Activated naive CD4-positive, alpha-beta T cell treated with anti-CD3 and anti-CD28 coated beads for 36 hours (primary cell): Measurements from ENCODE around the gene SPEN. TPM values are rescaled to one million over a fixed set of nuclear protein-coding genes. Genes with fewer than 3 reads are reported as not detected.
"Not testable (repeated sequence)": the region's sequence is repeated elsewhere in the genome, so short reads cannot be mapped to it uniquely, and the experiment has no call there.

Experiments used
- CTCF ChIA-PET: fragments of 350-600 bp; sonication (Branson Sonifier 250); formaldehyde crosslinking; loops from one replicate; lab custom pipeline; 2021; ENCODE audit warnings: antibody characterized with exemption; lab: Charles Lee
- DNase-seq: peaks from one replicate; pipeline ENCODE4 v3.0.0-alpha.2; 2020
- H3K27ac Mint-ChIP-seq: one replicate; pipeline ENCODE4 v1.8.0; 2021; ENCODE audit warnings: mild to moderate bottlenecking, mixed read lengths
- H3K27me3 Mint-ChIP-seq: one replicate; pipeline ENCODE4 v1.8.0; 2021; ENCODE audit warnings: low read depth, mixed read lengths
- H3K36me3 Mint-ChIP-seq: one replicate; pipeline ENCODE4 v1.8.0; 2021; ENCODE audit warnings: low read depth, mixed read lengths
- H3K4me1 Mint-ChIP-seq: one replicate; pipeline ENCODE4 v1.8.0; 2021; ENCODE audit warnings: low read depth, mixed read lengths
- H3K4me3 Mint-ChIP-seq: one replicate; pipeline ENCODE4 v1.8.0; 2021; ENCODE audit warnings: mild to moderate bottlenecking, moderate library complexity, mixed read lengths
- H3K9me3 Mint-ChIP-seq: one replicate; pipeline ENCODE4 v1.8.0; 2021; ENCODE audit warnings: mixed read lengths
- intact Hi-C: fragments of 100-400 bp; cut with micrococcal nuclease; formaldehyde crosslinking; loops from one replicate; pipeline ENCODE4 v1.15.1; 2023
- total RNA-seq, 2 experiments: library from RNA; stranded (reverse); gene quantifications; one replicate each; pipeline ENCODE4 v1.2.3, GENCODE V29; 2021

SPEN gene
- total RNA-seq, 2 experiments from 2014 or later, result 30.7 to 33.7 TPM

- DNase-seq, result peak; percentile 49
- no peaks in the 10 kb centered on the region for H3K27me3 Mint-ChIP-seq
Measured at GRCh38 chr1:15835205-15835740, 12.2 kb upstream of the SPEN start.

GRCh38 chr1:15835741-15836510, 11.6 kb upstream of the SPEN start:
- intact Hi-C loops, result loop anchor here (1.0 to 10.0 kb wide), 11 partner anchors 11 to 1069 kb away; partner anchors contain the start of genes CPLANE2, DDI2, FHAD1 and SPEN
- H3K9me3 Mint-ChIP-seq, result no peaks in the 10 kb centered on the region
- peak; percentile 100 for DNase-seq
- CTCF ChIA-PET, result no interaction called here
- peaks cover 27% of the 10 kb centered on the region for H3K4me1 Mint-ChIP-seq
- peak overlapping the region; percentile 95 for H3K27ac Mint-ChIP-seq
- no peaks in the 10 kb centered on the region for H3K27me3 Mint-ChIP-seq
- no peaks in the 10 kb centered on the region for H3K36me3 Mint-ChIP-seq
- H3K4me3 Mint-ChIP-seq, result peak overlapping the region; percentile 86

More at GRCh38 chr1:15835205-15835740, 12.2 kb upstream of the SPEN start:
- CTCF ChIA-PET, result no interaction called here
- H3K27ac Mint-ChIP-seq, result peak overlapping the region; percentile 95
- intact Hi-C loops, result loop anchor here (1.0 to 10.0 kb wide), 11 partner anchors 12 to 1070 kb away; partner anchors contain the start of genes CPLANE2, DDI2, FHAD1 and SPEN
- peak overlapping the region; percentile 86 for H3K4me3 Mint-ChIP-seq
- peaks cover 27% of the 10 kb centered on the region for H3K4me1 Mint-ChIP-seq
- H3K36me3 Mint-ChIP-seq, result no peaks in the 10 kb centered on the region
- no peaks in the 10 kb centered on the region for H3K9me3 Mint-ChIP-seq

- H3K9me3 Mint-ChIP-seq, DNase-seq, H3K27me3 Mint-ChIP-seq, H3K36me3 Mint-ChIP-seq, CTCF ChIA-PET: not testable (repeated sequence)
- intact Hi-C loops, result loop anchor here (5.0 to 10.0 kb wide), 8 partner anchors 36 to 1068 kb away; partner anchors contain the start of genes CPLANE2, DDI2 and FHAD1
- peak overlapping the region; percentile 95 for H3K27ac Mint-ChIP-seq
- H3K4me1 Mint-ChIP-seq, result peaks cover 27% of the 10 kb centered on the region
- peak overlapping the region; percentile 86 for H3K4me3 Mint-ChIP-seq
Measured at GRCh38 chr1:15836511-15836771, 11.1 kb upstream of the SPEN start.

GRCh38 chr1:15836772-15837669, 10.5 kb upstream of the SPEN start:
- Mint-ChIP-seq H3K4me3 (peak overlapping the region; percentile 86), H3K27me3 (no peaks in the 10 kb centered on the region), H3K27ac (peak overlapping the region; percentile 95), H3K4me1 (peaks cover 23% of the 10 kb centered on the region), H3K36me3 (no peaks in the 10 kb centered on the region), H3K9me3 (no peaks in the 10 kb centered on the region)
- CTCF ChIA-PET, result no interaction called here
- intact Hi-C loops, result loop anchor here (5.0 to 10.0 kb wide), 8 partner anchors 35 to 1068 kb away; partner anchors contain the start of genes CPLANE2, DDI2 and FHAD1
- peak; percentile 76 for DNase-seq

- H3K27me3 Mint-ChIP-seq, result no peaks in the 10 kb centered on the region
- no peak for DNase-seq
- CTCF ChIA-PET, result interaction anchor here (1.0 kb wide), 1 partner anchor 170 kb away, joined by 5 read pairs; no protein-coding TSS in a partner anchor
- no peak overlapping the region for H3K27ac Mint-ChIP-seq
- H3K36me3 Mint-ChIP-seq, result no peaks in the 10 kb centered on the region
- intact Hi-C loops, result loop anchor here (5.0 to 10.0 kb wide), 8 partner anchors 34 to 1067 kb away; partner anchors contain the start of genes CPLANE2, DDI2 and FHAD1
- H3K4me3 Mint-ChIP-seq, result no peak overlapping the region
- no peaks in the 10 kb centered on the region for H3K9me3 Mint-ChIP-seq
- peaks cover 20% of the 10 kb centered on the region for H3K4me1 Mint-ChIP-seq
Measured at GRCh38 chr1:15837931-15838330, 9.6 kb upstream of the SPEN start.

GRCh38 chr1:15838721-15839120, 8.8 kb upstream of the SPEN start:
- intact Hi-C loops, result loop anchor here (5.0 to 10.0 kb wide), 8 partner anchors 34 to 1066 kb away; partner anchors contain the start of genes CPLANE2, DDI2 and FHAD1
- Mint-ChIP-seq H3K4me3 (no peak overlapping the region), H3K9me3 (no peaks in the 10 kb centered on the region)

GRCh38 chr1:15843826-15844572, 3.5 kb upstream of the SPEN start:
- CTCF ChIA-PET, result interaction anchor here (1.6 kb wide), 1 partner anchor 28 kb away, joined by 7 read pairs; no protein-coding TSS in a partner anchor

More at GRCh38 chr1:15838721-15839120, 8.8 kb upstream of the SPEN start:
- DNase-seq, result no peak
- Mint-ChIP-seq H3K27ac (no peak overlapping the region), H3K27me3 (no peaks in the 10 kb centered on the region), H3K36me3 (no peaks in the 10 kb centered on the region), H3K4me1 (peaks cover 18% of the 10 kb centered on the region)
- CTCF ChIA-PET, result interaction anchor here (1.0 kb wide), 1 partner anchor 169 kb away, joined by 5 read pairs; no protein-coding TSS in a partner anchor

GRCh38 chr1:15846056-15846455, 1.5 kb upstream of the SPEN start:
- CTCF ChIA-PET, result interaction anchor here (0.7 to 1.0 kb wide), 2 partner anchors 12 to 54 kb away, joined by 3 to 4 read pairs; no protein-coding TSS in a partner anchor
- intact Hi-C loops, H3K9me3 Mint-ChIP-seq, H3K27me3 Mint-ChIP-seq, H3K36me3 Mint-ChIP-seq, DNase-seq: not testable (repeated sequence)
- Mint-ChIP-seq H3K4me1 (peaks cover 33% of the 10 kb centered on the region), H3K4me3 (peak overlapping the region; percentile 95), H3K27ac (peak overlapping the region; percentile 30)

More at GRCh38 chr1:15843826-15844572, 3.5 kb upstream of the SPEN start:
- intact Hi-C loops, result no loop called here
- H3K4me1 Mint-ChIP-seq, result peaks cover 20% of the 10 kb centered on the region
- H3K4me3 Mint-ChIP-seq, result no peak overlapping the region
- H3K9me3 Mint-ChIP-seq, result no peaks in the 10 kb centered on the region
- H3K27me3 Mint-ChIP-seq, result no peaks in the 10 kb centered on the region
- DNase-seq, result no peak
- peaks cover 1% of the 10 kb centered on the region for H3K36me3 Mint-ChIP-seq
- no peak overlapping the region for H3K27ac Mint-ChIP-seq

GRCh38 chr1:15847893-15848142, 311 bp downstream of the SPEN start:
- H3K36me3 Mint-ChIP-seq, result peaks cover 1% of the 10 kb centered on the region
- CTCF ChIA-PET, result interaction anchor here (0.5 to 1.0 kb wide), 2 partner anchors 14 to 129 kb away, joined by 3 read pairs; no protein-coding TSS in a partner anchor
- no peak for DNase-seq
- H3K9me3 Mint-ChIP-seq, result no peaks in the 10 kb centered on the region
- H3K4me3 Mint-ChIP-seq, result peak overlapping the region; percentile 95
- H3K27ac Mint-ChIP-seq, result peak overlapping the region; percentile 81
- peaks cover 48% of the 10 kb centered on the region for H3K4me1 Mint-ChIP-seq
- H3K27me3 Mint-ChIP-seq, result no peaks in the 10 kb centered on the region
- intact Hi-C loops, result loop anchor here (1.0 kb wide), 2 partner anchors 13 to 116 kb away; no protein-coding TSS in a partner anchor

GRCh38 chr1:15848143-15848928, 829 bp downstream of the SPEN start:
- Mint-ChIP-seq H3K4me3 (peak overlapping the region; percentile 97), H3K27ac (peak overlapping the region; percentile 83), H3K4me1 (peaks cover 48% of the 10 kb centered on the region), H3K9me3 (no peaks in the 10 kb centered on the region), H3K36me3 (peaks cover 1% of the 10 kb centered on the region), H3K27me3 (no peaks in the 10 kb centered on the region)
- CTCF ChIA-PET, result interaction anchor here (1.0 to 1.1 kb wide), 2 partner anchors 14 kb away, joined by 3 to 5 read pairs; no protein-coding TSS in a partner anchor
- intact Hi-C loops, result no loop called here
- peak; percentile 51 for DNase-seq
